GM19240 (cell line): ENCODE measurements around the gene ZMYND8.
"Not testable (repeated sequence)": the region's sequence is repeated elsewhere in the genome, so short reads cannot be mapped to it uniquely, and the experiment has no call there.

Experiments used
- DNase-seq: peaks from one replicate; pipeline ENCODE4 v3.0.0; 2011; ENCODE audit warnings: low spot score; ENCODE audit not compliant: insufficient read length

ZMYND8 gene

DNA sequence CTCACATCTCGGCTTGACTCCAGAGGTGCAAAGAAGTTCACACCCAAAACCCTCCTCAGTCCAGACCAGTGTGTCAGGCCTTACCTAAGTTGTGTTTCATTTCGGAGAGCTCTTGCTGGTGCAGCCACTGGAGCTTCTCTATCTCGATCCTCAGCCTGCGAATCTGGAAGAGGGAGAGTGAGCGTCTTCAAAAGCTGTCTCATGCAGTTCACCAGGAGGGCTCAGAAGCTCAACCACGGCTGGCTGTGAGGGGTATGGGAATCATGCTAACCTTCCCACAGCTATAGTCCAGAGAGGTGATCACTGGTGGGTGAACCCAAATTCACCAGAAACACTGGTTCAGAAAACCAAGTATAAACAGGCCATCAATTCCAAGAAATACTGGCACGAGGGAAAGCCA lies 129.4 kb downstream of the ZMYND8 start:
- no peak for DNase-seq

DNA sequence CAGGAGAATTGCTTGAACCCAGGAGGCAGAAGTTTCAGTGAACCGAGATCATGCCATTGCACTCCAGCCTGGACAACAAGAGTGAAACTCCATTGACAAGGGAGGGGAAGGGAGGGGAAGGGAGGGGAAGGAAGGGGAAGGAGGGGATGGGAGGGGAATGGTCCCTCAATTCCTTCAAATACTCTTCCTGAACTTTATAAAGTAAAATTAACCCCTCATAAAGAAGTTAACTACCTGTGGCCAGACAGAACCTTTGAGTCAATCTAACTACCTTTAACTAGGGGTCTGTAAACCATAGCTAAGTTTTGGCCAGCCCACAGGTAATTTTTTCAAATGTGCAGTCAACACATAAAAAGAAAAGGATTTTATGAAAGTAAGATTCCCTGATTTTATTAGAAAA lies 131.0 kb downstream of the ZMYND8 start:
- no peak for DNase-seq

DNA sequence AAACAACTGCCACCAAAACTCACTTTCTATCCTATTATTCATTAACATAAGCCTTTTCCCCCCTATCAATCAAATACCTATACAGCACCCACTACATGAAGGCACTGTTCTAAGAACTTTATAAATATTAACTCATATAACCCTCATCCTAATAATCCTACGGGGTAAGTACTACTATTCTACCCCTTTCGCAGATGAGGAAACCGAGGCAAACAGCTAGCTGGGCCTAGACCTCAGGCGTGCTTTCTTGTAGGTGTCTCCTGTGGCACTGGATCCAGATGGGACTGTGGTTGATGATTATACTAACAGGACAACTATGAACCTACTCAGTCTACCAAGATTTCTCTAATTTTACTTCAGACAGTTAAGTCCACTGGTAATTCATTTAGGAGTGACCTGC lies 131.6 kb downstream of the ZMYND8 start:
- no peak for DNase-seq

DNA sequence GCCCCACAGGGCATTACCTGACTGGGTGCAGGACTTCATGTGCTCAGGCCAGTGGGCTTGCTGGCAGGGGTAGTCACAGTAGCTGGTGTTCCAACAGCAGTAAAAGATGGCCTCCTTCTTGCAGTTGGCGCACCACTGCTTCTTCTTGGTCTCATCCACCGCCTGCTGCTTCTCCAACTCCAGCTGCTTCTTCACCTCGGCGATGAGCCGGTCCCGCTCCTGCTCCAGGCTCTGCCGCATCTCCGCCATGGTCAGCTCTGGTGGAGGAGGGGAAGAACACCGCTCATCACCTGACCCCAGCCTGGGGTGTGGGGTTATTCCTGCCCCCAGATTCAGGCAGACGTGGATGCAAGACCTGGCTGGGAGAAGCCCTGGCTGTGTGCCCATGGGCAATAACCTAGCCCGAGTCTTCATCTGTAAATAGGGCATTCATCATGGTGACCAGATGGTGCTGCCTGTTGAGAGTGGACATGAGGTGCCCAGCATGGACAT lies 132.2 kb downstream of the ZMYND8 start:
- DNase-seq = no peak

DNA sequence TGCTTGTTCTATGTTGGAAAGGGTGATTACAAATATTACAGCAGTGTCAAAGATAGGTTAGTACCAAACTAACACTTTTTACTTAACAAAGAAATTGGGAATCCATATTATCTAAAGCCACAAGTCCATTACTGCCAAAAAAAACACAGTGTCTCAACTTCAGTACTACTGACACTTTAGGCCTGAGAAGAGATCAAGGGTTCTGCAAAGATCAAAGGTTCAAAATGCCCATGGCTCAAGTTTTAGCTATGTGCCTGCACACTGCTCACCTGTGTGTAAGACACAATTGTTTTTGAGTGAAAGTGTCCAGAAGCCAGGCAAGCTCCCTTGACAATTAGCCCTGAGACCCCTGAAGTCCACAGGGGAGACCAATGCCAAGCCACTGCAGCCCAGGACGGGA lies 132.6 kb downstream of the ZMYND8 start:
- DNase-seq = no peak

DNA sequence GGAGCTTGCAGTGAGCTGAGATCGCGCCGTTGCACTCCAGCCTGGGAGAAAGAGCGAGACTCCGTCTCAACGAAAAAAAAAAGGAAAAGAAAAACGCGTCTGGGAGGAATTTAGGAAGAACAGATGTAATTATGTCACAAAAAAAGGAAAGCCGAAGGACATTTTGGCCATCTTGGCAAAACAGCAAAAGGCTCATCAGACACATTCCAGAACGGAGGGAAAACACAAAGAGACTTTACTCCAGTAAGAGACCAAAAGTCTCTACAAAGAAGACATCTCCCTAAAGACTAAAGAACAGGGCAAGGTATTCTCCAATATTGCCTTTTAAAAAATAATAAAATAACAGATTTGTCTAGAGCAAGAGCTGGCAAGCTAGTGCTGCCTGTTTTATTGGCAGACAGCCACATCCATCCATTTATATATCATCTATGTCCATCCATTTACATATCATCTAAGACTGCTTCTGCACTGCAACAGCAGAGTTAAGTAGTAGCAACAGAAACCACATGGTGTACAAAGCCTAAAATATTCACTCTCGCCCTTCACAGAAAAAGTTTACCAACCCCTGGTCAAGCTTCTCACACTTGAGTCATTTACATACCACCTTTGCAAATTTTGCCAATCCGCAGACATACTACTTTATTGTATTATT lies 133.9 kb downstream of the ZMYND8 start:
- no peak for DNase-seq

DNA sequence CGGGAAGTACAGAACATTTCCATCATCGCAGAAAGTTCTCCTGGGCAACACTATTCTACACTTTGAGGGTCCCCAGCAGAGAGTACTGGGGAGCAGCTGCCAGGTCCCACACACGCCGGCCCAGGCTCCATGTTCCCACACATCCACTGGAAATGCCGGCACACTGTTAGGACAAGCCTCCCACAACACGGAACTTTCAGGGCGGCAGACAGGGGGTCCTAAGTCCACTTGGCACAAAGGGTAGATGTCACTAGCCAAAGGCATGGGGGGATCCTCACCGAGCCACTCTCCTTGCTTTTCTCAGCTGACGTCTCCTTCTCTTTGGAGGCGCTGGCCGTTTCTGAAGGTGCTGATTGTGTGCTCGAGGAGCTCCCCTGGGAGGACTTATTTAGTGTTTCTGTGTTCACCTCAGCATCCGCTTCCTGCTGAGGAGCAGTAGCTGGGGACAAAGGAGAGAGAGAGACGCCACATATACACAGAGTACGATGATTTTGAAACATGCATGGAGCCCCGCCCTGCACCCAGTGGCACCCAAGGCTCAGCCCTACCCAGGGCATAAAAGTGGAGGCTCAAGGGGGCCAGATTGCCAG lies 135.4 kb downstream of the ZMYND8 start:
- DNase-seq = no peak

DNA sequence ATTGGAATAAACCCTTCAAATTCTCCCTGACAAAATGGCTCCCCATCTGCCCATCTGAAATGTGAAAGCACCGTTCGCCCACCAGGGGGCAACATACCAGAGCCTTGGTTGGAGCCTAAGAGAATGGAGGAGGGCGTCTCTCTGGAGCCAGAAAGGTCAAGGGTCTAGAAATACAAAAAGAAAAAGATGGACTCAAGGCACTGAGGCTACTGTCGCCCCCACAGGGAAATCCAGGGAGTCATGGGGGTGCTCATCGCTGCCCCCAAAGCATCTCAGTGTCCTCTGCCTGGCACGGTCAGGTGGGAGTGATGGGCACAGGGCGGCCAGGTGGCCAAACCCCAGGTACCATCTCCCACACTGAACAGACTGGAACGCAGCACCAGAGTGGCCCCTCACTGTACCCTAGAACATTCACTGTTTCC lies 136.3 kb downstream of the ZMYND8 start:
- DNase-seq = peak; percentile 46

DNA sequence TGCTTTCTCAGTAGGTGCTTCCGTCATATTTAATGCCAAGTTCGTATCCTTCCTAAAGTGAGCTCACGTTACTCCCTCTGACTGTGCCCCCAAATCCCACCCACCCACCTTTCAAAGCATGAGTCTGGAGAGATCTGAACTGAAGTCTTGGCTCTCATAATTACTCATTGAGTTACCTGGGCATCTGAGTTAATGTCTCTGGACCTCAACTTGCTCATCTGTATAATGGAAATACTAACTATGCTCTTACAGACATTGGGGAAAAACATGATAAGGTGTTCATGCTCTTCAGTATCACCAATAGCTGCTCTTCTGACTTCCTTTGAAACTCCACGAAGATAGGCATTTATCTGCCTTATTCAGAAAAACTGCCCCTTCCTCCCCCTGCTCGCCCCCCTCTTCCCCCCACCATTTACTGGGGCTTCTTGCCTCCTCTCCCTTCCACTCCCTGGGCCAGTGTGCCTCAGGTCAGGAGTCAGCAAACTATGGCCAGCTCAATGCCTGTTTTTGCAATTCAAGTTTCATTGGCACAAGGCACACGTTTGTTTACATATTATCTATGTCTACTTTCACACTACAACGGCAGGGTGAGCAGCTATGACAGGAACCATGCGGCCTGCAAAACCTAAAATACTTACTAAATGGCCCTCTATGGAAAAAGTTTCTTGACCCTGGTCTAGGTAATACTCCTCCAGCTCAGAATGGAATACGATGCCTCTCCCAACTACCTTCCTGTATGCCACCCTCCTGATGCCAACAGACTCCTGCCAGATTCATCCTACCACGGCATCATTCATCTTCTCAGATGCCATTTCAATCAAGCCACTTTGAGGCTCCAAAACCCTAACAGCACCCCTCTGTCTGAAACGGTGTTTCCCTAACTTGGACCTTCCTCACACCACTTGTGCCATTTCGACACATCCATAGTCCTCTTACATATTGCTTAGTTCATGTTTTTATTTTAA lies 138.7 kb downstream of the ZMYND8 start:
- DNase-seq = no peak

DNA sequence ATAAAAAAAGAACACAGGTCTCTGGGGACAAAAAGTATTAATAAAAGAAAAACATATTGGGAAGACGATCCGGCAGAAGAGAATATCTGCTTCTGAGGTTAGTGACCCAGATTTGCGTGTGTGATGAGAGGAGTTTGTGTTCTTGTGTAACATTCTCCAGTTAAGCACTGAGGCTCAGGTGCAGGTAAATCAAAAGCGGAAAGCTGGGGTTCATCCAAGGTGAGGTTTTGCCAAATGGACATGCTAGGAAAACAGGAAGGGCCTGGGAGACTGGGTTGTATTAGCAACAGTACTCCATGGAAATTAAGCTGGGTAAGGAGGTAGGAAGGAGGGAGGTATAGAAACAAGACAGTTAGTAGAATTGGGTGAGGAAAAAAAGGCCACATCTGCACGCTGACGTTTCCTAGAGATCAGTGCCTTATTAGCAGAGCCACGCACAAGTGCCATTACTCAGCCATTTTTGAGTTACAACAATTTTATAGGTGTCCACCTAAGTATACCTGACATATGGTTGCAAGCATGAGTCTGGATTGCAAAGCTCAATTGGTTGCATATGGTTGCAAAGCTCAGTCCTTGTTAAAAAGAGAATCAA lies 139.6 kb downstream of the ZMYND8 start:
- DNase-seq = no peak

DNA sequence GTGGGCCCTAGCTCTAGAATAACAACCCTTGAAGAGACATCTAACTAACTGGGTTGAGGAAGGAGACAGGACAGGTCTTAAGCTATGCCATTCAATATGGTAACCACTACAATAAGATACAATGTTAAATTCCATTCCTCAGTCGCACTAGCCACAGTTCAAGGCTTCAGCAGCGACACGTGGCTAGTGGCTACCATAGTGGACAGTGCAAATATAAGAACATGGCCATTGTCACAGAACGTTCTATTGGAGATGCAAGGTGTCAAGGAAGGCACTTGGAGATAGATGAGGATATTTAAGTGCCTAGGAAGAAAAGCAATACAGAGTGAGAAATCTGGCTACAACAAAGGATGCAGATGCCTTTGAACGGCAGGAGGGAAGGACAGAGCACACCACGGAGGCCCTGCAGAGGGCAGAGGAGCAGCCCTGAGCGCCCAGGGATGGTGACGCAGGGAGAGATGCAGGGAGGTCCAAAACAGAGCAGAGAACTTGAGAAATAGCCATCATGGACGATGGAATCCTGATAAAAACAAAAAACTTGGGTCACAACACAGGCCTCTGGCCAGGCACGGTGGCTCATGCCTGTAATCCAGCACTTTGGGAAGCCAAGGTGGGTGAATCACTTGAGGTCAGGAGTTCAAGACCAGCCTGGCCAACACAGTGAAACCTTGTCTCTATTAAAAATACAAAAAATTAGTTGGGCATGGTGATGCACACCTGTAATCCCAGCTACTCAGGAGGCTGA lies 140.7 kb downstream of the ZMYND8 start:
- DNase-seq = no peak

DNA sequence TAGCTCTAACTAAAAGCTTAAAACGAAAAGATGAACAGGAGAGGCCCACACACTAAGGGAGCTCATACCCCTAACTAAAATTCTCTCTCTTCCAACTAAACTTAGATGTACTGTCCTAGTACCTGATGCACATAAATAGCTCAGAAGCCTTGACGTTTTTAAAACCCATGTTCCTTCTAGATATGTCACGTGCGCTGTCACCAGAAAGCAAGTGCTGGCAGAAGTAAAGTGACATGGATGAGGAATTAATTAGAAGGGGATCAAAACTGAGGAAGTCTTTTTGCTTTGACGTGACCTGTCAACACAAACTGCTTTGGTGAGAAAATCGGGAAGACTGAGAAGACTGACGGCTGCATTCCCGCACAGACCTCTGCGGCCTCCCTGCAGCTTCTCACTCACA lies 142.5 kb downstream of the ZMYND8 start:
- DNase-seq = no peak

DNA sequence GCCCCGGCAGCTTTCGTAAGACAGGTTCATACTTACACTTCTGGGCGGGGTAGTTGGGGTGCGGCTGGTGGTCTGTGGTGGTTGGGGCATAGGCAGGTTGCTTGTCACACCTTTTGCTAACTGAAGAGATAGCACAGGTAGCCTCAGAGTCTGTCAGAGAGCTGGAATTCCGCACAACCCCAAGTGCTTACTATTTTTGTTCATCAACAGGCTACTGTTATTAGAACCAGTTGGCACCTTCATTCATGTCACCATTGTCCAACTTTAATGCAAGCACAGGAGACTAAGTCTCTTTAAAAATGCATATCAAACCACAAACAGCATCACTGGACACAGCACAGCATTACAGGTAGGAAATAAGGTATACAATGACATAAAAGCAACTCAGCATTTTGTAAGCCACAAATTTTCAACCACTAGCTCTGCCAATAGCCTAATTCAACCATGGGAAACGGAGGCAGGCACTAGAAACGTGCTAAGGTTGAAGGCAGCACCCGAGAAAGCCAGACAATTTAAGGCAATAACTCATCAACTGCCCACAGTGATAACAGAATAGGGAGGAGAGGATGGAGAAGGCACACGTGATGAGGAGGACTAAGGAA lies 143.8 kb downstream of the ZMYND8 start:
- DNase-seq = no peak

DNA sequence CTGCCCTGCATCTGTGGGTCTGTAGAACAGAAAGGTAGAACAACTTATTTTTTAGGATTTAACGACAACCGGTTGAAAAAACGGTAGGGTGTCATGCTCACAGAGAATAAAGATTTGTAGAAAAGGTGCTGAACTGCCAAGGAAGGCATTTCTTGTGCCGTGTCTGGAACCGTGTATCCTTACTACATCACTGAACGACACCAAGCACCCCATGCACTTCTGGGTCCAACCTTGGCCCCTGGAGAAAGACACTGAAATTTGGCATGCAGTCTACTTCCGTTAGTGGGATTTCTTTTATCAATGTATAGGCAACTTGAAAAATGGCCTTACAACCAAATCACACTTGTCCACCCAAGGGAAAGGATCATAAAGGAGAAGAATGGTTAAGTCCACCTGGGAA lies 145.5 kb downstream of the ZMYND8 start:
- DNase-seq = no peak

DNA sequence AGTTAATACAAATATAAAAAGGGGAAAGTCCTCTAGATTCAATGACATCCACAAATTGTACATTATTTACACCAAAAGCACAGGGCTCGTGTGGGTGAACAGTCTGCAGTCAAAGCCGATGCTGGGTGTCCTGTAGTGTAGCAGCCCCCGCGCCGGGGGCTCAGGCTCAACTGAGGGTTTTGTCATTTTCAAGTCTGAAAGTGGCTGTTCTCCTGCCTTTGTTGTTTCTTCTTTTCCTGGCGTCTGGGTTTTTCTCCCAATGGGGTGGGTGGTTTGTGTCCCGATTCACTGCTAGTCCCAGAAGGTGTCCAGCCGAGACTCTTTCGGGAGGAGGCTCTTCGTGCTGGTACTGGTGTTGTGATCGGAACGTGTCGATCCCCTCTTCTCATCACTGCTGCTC lies 146.0 kb downstream of the ZMYND8 start:
- DNase-seq = no peak

DNA sequence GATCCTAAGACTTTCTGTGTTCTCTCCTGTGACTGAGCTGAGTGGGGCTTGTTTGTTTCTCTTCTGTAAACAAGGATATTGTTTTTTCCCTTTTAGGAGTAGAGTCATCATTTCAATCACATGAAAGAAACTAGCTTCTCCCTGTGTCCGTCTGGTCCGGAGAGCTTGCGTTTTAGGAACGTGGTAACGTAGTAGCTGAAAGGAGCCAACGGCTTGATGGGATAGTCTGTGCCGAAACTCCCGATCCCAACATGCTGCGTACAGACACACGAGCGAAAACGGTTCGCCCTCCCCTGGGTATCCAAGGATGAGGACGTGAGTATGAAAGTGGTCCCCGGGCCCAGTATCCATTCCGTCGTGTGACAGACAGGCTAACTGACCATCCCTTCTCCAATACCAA lies 146.5 kb downstream of the ZMYND8 start:
- DNase-seq = no peak

DNA sequence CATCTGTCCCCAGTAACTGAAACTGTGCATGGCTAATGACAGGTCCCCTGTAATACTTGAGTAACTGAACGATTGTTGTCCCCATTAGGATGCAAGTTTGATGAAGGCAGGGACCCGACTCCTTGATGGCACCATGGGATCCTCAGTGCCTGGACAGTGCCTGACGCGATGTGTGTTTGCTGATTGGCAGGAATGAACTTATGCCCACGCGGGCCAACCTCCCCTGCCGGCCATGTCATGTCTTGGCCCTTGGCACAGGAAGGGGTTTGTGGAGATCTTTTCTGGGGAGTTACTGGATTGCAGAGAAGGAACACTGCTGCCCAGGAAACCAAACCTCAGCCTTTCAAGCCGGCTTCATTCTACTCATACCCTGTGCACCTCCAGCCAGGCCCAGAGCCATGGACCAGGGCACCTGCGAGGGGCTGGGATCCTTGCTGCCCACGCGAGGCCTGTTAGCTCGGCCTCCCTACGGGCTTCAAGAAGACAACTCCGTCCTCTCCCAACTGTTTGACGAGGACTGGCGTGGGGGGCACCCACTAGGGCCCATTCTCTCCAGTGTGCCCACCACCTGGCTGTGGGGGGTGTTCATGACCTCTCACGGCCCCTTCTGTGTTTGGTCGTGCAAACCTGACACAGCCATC lies 147.8 kb downstream of the ZMYND8 start:
- DNase-seq = no peak

DNA sequence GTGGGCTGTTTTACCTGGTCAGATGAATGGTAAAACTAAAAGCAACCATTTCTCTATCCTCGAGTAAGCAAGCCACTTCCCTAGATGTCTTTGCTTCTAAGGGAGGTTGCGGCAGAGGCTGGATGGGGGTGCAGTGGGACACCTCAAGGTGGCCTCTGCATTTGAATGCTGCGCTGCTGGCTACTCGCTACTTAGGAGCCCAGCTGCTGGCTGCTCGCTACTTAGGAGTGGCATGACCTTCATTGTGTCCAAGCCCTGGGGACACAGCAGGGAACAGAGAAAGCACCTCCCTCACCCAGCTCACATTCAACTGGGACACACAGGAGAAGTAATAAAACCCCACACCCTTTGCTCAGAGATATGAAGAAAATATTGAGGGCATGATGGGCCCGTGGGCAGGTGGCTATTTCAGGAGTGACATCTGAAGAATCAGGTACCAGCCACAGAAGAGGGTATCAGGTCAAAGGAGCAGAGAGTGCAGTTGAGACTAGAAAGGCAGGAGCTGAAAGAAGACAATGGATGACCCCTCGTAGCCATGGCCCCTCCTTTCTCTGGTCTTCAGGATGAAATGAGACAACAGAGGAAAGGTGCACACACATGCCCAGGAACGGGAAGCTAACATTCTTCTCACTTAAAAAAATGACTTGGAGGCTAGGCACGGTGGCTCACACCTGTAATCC lies 149.4 kb downstream of the ZMYND8 start:
- no peak for DNase-seq

DNA sequence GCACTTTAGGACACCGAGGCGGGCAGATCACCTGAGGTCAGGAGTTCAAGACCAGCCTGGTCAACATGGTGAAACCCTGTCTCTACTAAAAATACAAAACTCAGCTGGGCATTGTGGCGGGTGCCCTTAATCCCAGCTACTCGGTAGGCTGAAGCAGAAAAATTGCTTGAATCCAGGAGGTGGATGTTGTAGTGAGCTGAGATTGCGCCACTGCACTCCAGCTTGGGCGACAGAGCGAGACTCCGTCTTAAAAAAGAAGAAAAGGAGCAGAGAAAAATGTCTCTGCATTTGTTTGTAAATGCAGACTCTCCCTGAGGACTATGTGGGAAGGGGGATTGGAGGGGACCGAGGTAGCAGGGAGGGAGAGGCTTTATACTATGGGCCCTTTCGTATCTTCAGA lies 149.9 kb downstream of the ZMYND8 start:
- not testable (repeated sequence) for DNase-seq
